MM.1S (cell line): ENCODE results near the gene UNK.

Source experiments
- DNase-seq: peaks from one replicate; pipeline ENCODE4 v3.0.0-alpha.2; 2015
- H2AFZ ChIP-seq: fragments of 300-600 bp; sonication (generic); 2 replicates; pipeline ENCODE4 v1.6.0; 2016; ENCODE audit warnings: antibody characterized with exemption, low read length
- H3F3A ChIP-seq: fragments of 300-600 bp; sonication (generic); 2 replicates; pipeline ENCODE4 v1.6.1; 2016; ENCODE audit warnings: mild to moderate bottlenecking, antibody characterized with exemption, low read length, moderate library complexity, mixed read lengths; ENCODE audit not compliant: insufficient read depth
- H3K27ac ChIP-seq: fragments of 300-600 bp; sonication (generic); 2 replicates; pipeline ENCODE4 v1.5.1; 2016; ENCODE audit warnings: mild to moderate bottlenecking, low read length
- H3K27me3 ChIP-seq: fragments of 300-600 bp; sonication (generic); replicated peaks from 2 replicates; pipeline ENCODE4 v1.6.0; 2016; ENCODE audit warnings: low read length; ENCODE audit not compliant: insufficient read depth
- H3K36me3 ChIP-seq: fragments of 300-600 bp; sonication (generic); replicated peaks from 2 replicates; pipeline ENCODE4 v1.6.1; 2016; ENCODE audit warnings: mild to moderate bottlenecking, low read length, mixed read lengths; ENCODE audit not compliant: insufficient read depth
- H3K4me1 ChIP-seq: fragments of 300-600 bp; sonication (generic); 2 replicates; pipeline ENCODE4 v1.6.1; 2016; ENCODE audit warnings: low read length, mixed read lengths
- H3K4me2 ChIP-seq: fragments of 300-600 bp; sonication (generic); 2 replicates; pipeline ENCODE4 v1.6.0; 2016; ENCODE audit warnings: low read depth, low read length
- H3K4me3 ChIP-seq: fragments of 300-600 bp; sonication (generic); 2 replicates; pipeline ENCODE4 v1.5.1; 2016; ENCODE audit warnings: low read length, mixed read lengths
- H3K79me2 ChIP-seq: fragments of 300-600 bp; sonication (generic); 2 replicates; pipeline ENCODE4 v1.6.1; 2016; ENCODE audit warnings: mixed run types, low read length, mixed read lengths
- H3K9ac ChIP-seq: fragments of 300-600 bp; sonication (generic); 2 replicates; pipeline ENCODE4 v1.6.1; 2016; ENCODE audit warnings: low read length, mixed read lengths
- H3K9me2 ChIP-seq: fragments of 300-600 bp; sonication (generic); replicated peaks from 2 replicates; pipeline ENCODE4 v1.6.1; 2016; ENCODE audit warnings: mild to moderate bottlenecking, low read length, mixed read lengths; ENCODE audit not compliant: insufficient read depth
- H3K9me3 ChIP-seq: fragments of 300-600 bp; sonication (generic); replicated peaks from 2 replicates; pipeline ENCODE4 v1.6.1; 2016; ENCODE audit warnings: mild to moderate bottlenecking, low read length, mixed read lengths; ENCODE audit not compliant: insufficient read depth
- H4K20me1 ChIP-seq: fragments of 300-600 bp; sonication (generic); 2 replicates; pipeline ENCODE4 v1.6.1; 2016; ENCODE audit warnings: mild to moderate bottlenecking, low read length, moderate library complexity, mixed read lengths; ENCODE audit not compliant: insufficient read depth
- CTCF ChIP-seq: fragments of 300-600 bp; sonication (generic); IDR thresholded peaks from 2 replicates; pipeline ENCODE4 v1.5.1; 2016; ENCODE audit warnings: antibody characterized with exemption, low read length, mixed read lengths
- EZH2 ChIP-seq: fragments of 300-600 bp; sonication (generic); optimal IDR thresholded peaks from 2 replicates; pipeline ENCODE3; 2017; ENCODE audit warnings: low read depth, mild to moderate bottlenecking, antibody characterized with exemption, low read length, mixed read lengths
- EZH2phosphoT487 ChIP-seq: fragments of 300-600 bp; sonication (generic); IDR thresholded peaks from 2 replicates; pipeline ENCODE4 v1.6.1; 2018; ENCODE audit warnings: antibody characterized with exemption, low read length

UNK gene

GRCh38 chr17:75740215-75740614 is 44.4 kb upstream of the UNK start:
- no peak overlapping the region for H3K27ac ChIP-seq
- no peak overlapping the region for H3K4me2 ChIP-seq
- no peaks in the 10 kb centered on the region for H4K20me1 ChIP-seq
- no peaks in the 10 kb centered on the region for H3K4me1 ChIP-seq
- no peak overlapping the region for H2AFZ ChIP-seq
- TF ChIP-seq EZH2phosphoT487, result no peak
- no peak for TF ChIP-seq CTCF
- no peak for TF ChIP-seq EZH2
- H3K4me3 ChIP-seq, result no peak overlapping the region
- H3F3A ChIP-seq, result no peaks in the 10 kb centered on the region
- no peaks in the 10 kb centered on the region for H3K79me2 ChIP-seq
- DNase-seq, result no peak
- no peaks in the 10 kb centered on the region for H3K27me3 ChIP-seq
- no peaks in the 10 kb centered on the region for H3K9me2 ChIP-seq
- no peaks in the 10 kb centered on the region for H3K36me3 ChIP-seq
- H3K9me3 ChIP-seq, result no peaks in the 10 kb centered on the region
- no peak overlapping the region for H3K9ac ChIP-seq

- Histone ChIP-seq H3F3A (no peaks in the 10 kb centered on the region), H3K27me3 (no peaks in the 10 kb centered on the region), H3K4me3 (no peak overlapping the region), H3K27ac (no peak overlapping the region), H3K4me2 (no peak overlapping the region), H4K20me1 (no peaks in the 10 kb centered on the region), H3K4me1 (no peaks in the 10 kb centered on the region), H3K9me2 (no peaks in the 10 kb centered on the region), H3K79me2 (no peaks in the 10 kb centered on the region), H2AFZ (no peak overlapping the region), H3K9ac (no peak overlapping the region), H3K36me3 (no peaks in the 10 kb centered on the region), H3K9me3 (no peaks in the 10 kb centered on the region)
- DNase-seq, result no peak
- TF ChIP-seq CTCF, result no peak
- TF ChIP-seq EZH2, result no peak
Measured at GRCh38 chr17:75740631-75741077, 44.0 kb upstream of the UNK start.

GRCh38 chr17:75742337-75742736 is 42.3 kb upstream of the UNK start:
- Histone ChIP-seq H2AFZ (no peak overlapping the region), H3K9me3 (no peaks in the 10 kb centered on the region), H3K9ac (no peak overlapping the region), H3K79me2 (no peaks in the 10 kb centered on the region), H3K4me3 (no peak overlapping the region), H4K20me1 (no peaks in the 10 kb centered on the region), H3K4me1 (no peaks in the 10 kb centered on the region), H3F3A (no peaks in the 10 kb centered on the region), H3K4me2 (no peak overlapping the region), H3K36me3 (no peaks in the 10 kb centered on the region), H3K27me3 (no peaks in the 10 kb centered on the region), H3K9me2 (no peaks in the 10 kb centered on the region), H3K27ac (no peak overlapping the region)
- DNase-seq, result no peak
- no peak for TF ChIP-seq EZH2phosphoT487
- no peak for TF ChIP-seq EZH2
- no peak for TF ChIP-seq CTCF
